Activated naive CD8-positive, alpha-beta T cell treated with anti-CD3 and anti-CD28 coated beads, Interleukin-2, amount 50 U/mL, for 16 hours (primary cell): ENCODE measurements around the gene SULT1B1.

Experiments used
- DNase-seq: peaks from one replicate; pipeline ENCODE4 v3.0.0-alpha.2; 2020; ENCODE audit warnings: low read depth, low spot score

The SULT1B1 gene

GRCh38 chr4:69697536-69698242, 62.7 kb downstream of the SULT1B1 start:
- no peak for DNase-seq

- DNase-seq, result no peak
These were observed 70.8 kb downstream of the SULT1B1 start for GRCh38 chr4:69689599-69689998.

GRCh38 chr4:69684804-69685203, 75.6 kb downstream of the SULT1B1 start:
- no peak for DNase-seq
